NT2/D1 (cell line): ENCODE measurements around the gene WT1.
A peak's percentile ranks its signal among the peaks of the same experiment; 100 is the strongest.

Source experiments
- SUZ12 ChIP-seq: IDR thresholded peaks from 2 replicates; pipeline ENCODE4 v1.6.1; 2011; ENCODE audit not compliant: insufficient read length, insufficient read depth; ENCODE audit errors: extremely low read depth
- ZNF274 ChIP-seq: IDR thresholded peaks from 2 replicates; pipeline ENCODE4 v1.6.1; 2011; ENCODE audit warnings: mild to moderate bottlenecking, low read depth, low read length

DNA sequence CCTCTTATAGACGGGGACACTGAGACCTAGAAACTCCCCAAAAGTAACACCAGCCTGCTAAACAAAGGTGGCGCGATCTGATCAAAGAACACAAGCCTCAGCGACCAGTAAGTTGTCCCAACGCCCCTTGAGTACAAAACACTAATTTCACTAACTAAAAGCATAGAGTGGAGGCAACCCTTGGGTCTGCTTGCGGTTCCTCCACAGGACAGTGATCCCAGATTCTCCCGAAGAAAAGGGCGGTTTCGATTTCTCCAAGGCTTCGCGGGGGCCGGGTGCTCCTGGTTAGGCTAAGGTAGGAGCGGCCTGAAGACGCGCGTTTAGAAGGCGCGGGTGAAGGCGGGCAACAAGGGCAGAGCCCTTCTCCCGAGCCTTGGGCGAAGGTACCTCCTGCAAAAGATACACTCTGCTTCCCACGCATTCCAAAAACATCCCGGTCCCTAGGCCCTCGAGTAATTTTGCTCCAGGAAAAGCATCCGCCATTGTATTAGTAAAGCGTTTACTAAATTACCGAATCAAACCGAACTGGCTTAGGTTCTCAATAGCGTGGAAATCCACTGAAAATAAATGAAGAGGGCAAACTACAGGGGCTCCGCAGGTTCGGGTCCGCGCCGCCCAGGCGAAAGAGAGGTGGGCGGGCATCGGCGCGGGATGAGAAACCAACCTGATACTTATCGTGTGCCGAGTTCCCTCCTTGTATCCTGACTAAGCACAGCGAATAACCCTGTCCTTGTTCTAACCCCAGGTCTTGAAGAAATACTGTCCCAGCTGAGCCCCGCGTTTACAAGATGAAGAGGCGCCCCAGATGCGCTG, 2.0 kb downstream of the WT1 start:
- no peak for TF ChIP-seq ZNF274
- TF ChIP-seq SUZ12 = peak; percentile 34
